Activated naive CD4-positive, alpha-beta T cell treated with anti-CD3 and anti-CD28 coated beads, Interleukin-2, amount 50 U/mL, for 24 hours (primary cell): Measurements from ENCODE around the gene SKIDA1.

Source experiments
- H3K27ac Mint-ChIP-seq: one replicate; pipeline ENCODE4 v1.8.0; 2021; ENCODE audit warnings: mild to moderate bottlenecking, mixed read lengths
- H3K27me3 Mint-ChIP-seq: one replicate; pipeline ENCODE4 v1.8.0; 2021; ENCODE audit warnings: mixed read lengths
- H3K36me3 Mint-ChIP-seq: one replicate; pipeline ENCODE4 v1.8.0; 2021; ENCODE audit warnings: mixed read lengths
- H3K4me1 Mint-ChIP-seq: one replicate; pipeline ENCODE4 v1.8.0; 2021; ENCODE audit warnings: mixed read lengths
- H3K4me3 Mint-ChIP-seq: one replicate; pipeline ENCODE4 v1.8.0; 2021; ENCODE audit warnings: mild to moderate bottlenecking, mixed read lengths
- H3K9me3 Mint-ChIP-seq: one replicate; pipeline ENCODE4 v1.8.0; 2021; ENCODE audit warnings: mixed read lengths

The SKIDA1 gene

DNA sequence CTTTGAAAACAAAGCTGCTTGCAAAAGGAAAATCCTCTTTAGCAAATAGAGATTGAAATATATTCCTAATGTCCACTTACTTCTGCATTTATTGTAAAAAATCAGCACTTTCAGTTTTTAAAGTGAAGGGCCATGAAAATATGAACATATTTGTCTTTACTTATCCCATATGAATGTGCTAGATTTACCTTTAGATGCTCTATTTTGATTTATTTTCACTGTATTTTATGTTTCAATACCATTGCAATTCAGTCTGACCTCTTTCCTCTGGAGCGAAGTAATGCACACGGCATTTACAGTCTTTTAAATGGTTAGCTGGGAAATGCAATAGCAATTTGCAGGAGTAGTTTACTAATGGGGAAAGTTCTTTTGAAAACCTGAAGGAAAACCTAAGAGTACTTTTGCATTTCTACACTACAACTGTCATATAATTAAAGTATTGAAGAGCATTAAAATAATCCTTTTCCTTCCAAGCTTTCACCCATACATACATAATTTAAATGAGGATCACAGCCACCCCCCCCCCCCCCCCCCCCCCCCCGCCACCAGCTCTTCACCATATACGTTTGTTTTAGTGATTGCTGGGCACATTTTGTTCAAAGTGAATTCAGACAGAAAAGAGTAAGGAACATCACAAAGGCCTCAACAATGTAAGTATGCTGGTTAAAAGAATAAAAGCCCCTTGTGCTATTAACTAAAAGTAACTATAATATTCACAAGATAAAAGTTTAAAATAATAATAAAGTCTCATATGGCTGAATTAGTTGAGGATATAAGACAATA is 3.5 kb downstream of the SKIDA1 start:
- Mint-ChIP-seq H3K27me3 (peaks cover 58% of the 10 kb centered on the region), H3K9me3 (no peaks in the 10 kb centered on the region), H3K4me3 (no peak overlapping the region), H3K4me1 (peaks cover 50% of the 10 kb centered on the region), H3K36me3 (peaks cover 3% of the 10 kb centered on the region), H3K27ac (no peak overlapping the region)

DNA sequence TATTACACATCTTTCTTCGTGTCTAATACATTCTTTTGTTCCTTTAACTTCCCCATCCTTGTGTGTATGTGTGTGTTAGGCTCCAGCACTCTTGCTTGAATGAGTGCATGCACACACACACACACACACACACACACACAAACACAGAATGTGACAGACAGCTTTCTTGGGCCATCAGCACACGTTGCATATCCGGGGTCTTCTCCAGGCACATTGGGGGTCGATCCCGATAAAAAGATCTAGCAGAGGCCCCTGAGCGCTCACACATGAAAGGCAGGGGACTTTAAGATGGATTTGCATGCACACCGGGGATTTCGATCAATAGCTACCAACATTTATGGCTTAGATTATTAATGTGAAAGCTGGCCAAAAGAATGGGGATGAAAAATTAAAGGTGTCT is 4.5 kb downstream of the SKIDA1 start:
- H3K36me3 Mint-ChIP-seq = peaks cover 1% of the 10 kb centered on the region
- H3K4me1 Mint-ChIP-seq = peaks cover 47% of the 10 kb centered on the region
- peak overlapping the region; percentile 19 for H3K27ac Mint-ChIP-seq
- no peak overlapping the region for H3K4me3 Mint-ChIP-seq
- H3K27me3 Mint-ChIP-seq = peaks cover 56% of the 10 kb centered on the region
- H3K9me3 Mint-ChIP-seq = no peaks in the 10 kb centered on the region

DNA sequence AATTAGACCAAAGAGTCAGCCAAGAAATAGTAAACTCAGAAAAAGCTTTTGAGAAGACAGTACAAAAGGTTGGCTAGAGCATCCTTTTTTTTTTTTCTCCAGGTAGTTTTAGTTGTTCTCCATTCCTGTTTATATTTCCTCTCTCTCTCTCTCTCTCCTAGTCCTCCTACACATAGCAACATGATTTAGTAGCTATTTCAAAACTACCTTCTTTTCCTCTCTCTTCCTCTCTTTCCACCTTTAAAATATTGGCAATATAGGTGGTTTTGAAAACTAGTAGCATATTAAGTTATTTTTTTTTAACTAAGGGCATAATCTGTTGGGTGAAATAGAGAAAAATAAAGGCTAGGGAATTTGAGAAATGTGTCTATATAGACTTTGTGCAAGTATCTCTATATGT is 5.0 kb downstream of the SKIDA1 start:
- Mint-ChIP-seq H3K9me3 (no peaks in the 10 kb centered on the region), H3K27ac (no peak overlapping the region), H3K4me3 (peak overlapping the region; percentile 81), H3K36me3 (peaks cover 1% of the 10 kb centered on the region), H3K27me3 (peaks cover 61% of the 10 kb centered on the region), H3K4me1 (peaks cover 48% of the 10 kb centered on the region)

DNA sequence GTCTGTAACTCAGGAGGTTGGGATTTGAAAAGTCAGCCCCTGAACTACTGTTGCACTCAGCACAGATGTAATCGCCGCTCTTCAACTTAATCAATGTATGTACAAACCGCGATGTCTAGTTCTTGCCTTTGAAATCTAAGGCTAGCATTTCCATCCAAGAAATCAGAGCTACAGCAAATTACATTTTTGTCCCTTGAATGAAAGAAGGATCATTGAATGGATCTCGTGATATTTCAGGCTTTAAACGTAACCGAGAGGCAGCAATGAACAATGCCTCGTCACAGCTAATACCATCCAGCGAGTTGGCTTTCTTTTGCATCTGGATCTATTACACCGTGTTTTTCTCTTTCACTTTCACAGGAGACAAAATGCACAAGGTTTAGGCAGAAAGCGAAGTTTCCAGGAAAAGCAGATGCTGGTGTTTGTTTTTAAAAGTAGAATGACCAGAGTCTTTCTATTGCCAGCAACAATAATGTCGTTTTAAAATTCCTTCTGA is 5.5 kb downstream of the SKIDA1 start:
- peak overlapping the region; percentile 81 for H3K4me3 Mint-ChIP-seq
- peaks cover 61% of the 10 kb centered on the region for H3K27me3 Mint-ChIP-seq
- peaks cover 1% of the 10 kb centered on the region for H3K36me3 Mint-ChIP-seq
- H3K9me3 Mint-ChIP-seq = no peaks in the 10 kb centered on the region
- H3K27ac Mint-ChIP-seq = peak overlapping the region; percentile 41
- peaks cover 43% of the 10 kb centered on the region for H3K4me1 Mint-ChIP-seq

DNA sequence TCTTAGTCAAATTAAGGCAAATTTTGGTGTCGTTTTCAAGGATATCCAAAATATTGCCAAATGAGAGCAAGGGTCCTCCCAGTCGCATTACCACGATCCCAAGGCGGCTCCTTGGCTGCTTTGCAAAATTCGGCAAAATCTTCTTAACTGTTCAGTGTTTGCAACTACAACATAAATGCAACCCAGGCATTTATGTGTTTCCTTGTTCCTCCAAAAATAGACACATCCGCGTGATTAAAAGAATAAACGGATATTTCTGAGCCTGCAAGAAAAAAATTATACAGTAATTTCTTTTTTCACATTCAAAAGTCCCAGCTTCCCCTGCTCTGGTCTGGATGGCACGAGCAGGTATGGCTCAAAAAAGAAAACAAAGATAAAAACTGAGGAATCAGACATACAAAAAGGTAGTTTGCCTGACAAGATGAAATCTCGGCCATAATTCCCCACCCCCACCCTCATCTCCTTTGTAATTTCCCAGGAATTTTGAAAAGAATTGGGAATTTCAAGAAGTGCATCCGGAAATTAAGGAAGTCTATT is 6.0 kb downstream of the SKIDA1 start:
- Mint-ChIP-seq H3K27ac (peak overlapping the region; percentile 41), H3K4me3 (peak overlapping the region; percentile 81), H3K36me3 (peaks cover 1% of the 10 kb centered on the region), H3K27me3 (peaks cover 62% of the 10 kb centered on the region), H3K9me3 (no peaks in the 10 kb centered on the region), H3K4me1 (peaks cover 38% of the 10 kb centered on the region)

DNA sequence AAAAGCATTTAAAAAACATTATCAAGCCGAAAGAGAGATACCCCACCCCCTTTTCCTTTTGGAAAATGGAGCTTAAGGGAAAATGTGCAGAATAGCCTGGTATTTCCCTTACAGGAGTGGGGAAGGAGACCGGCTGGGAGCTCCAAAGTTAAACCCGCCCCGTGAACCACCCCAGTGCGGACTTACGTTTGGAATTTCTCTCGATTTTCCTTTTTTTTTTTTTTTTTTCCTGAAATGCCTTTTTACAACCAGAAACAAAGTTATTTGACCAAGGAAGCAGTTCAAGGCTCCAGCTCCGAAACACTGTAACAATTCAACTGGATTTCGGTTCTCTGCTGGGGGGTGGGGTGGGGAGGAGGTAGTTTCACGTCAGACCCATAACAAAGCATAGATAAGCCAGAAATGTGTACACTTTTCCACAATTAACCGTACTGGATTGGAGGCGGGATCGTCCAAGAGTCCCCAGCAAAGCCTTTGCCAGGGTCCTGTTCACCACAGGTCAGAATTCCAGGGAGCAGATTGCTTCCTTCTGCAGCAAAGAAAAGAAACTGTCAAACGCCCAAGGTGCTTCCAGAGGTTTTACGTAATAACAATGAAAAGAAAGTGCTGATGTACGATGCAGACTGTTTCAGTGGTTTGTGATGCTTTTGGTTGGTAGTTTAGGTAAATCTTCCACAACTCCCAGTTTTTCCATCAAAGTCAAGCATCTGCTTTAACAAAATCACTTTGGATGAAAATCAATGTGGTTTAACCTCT is 6.7 kb downstream of the SKIDA1 start:
- Mint-ChIP-seq H3K9me3 (no peaks in the 10 kb centered on the region), H3K36me3 (peaks cover 1% of the 10 kb centered on the region), H3K4me1 (peaks cover 38% of the 10 kb centered on the region), H3K27me3 (peaks cover 64% of the 10 kb centered on the region), H3K4me3 (peak overlapping the region; percentile 82), H3K27ac (peak overlapping the region; percentile 71)

DNA sequence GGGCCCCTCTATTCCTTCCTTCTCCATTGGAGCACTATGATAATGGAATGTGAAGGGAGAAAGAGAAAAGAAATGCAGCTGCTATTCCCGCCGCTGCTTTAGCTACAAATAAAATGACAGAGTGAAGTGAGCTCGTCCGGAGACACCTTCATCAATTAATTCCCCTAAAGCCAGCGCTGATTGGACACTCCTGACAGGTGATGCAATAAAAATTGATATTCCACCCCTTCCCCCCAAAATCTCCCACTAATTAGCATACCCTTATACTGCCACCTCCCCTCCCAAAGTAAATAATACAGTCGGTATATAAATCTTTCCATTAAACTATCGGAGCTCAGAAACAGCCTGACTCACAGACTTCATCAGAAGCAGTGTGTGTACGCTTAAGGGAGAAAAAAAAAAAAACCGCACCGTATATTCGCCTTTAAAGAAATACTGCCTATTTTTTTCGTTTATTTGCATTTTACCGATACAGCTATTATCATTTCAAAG is 7.3 kb downstream of the SKIDA1 start:
- Mint-ChIP-seq H3K27me3 (peaks cover 68% of the 10 kb centered on the region), H3K27ac (peak overlapping the region; percentile 71), H3K4me3 (peak overlapping the region; percentile 82), H3K4me1 (peaks cover 38% of the 10 kb centered on the region), H3K36me3 (peaks cover 1% of the 10 kb centered on the region), H3K9me3 (no peaks in the 10 kb centered on the region)

DNA sequence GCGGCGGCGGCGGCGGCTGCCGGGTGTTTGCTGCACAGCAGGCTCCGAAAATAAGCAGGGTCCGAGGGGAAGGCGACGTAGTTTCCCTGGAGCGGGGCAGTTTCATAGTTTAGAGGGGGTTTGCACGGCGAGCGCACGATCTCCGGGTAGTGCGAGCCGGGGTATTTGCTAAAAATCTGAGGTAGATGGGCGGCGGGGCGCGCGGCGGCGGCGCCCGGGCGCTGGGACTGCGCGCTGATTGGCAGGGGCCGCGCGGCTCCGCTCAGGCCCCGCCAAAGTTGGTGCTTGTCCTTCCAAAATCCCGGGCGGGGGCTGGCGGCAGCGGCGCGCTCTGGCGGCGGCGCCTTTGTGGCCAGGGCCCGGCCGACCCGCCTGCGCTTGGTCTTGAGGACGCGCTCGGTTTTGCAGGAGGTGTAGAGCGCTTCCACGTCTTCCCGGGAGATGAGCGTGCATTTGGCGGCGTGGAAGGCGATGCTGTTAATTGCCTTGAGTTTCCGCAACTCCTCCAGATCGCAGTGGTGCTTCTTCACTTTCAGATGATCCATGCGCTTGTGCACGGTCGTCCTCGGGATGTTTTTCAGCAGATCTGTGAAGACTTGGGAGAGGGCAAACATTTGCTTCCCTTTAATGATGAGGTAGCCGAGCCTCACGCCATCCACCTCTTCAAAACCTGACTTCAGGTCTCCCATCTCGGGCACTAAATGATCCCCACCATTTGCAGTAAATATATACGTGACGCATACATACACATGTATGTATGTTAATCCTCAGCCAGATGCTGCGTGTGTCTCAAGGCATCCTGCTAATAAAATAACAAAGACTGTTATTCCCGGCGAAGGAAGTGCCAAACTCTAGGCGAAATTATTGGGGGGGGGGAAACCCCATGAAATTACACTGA is 8.1 kb downstream of the SKIDA1 start:
- Mint-ChIP-seq H3K27me3 (peaks cover 71% of the 10 kb centered on the region), H3K9me3 (no peaks in the 10 kb centered on the region), H3K4me3 (peak overlapping the region; percentile 82), H3K27ac (peak overlapping the region; percentile 59), H3K36me3 (peaks cover 1% of the 10 kb centered on the region), H3K4me1 (peaks cover 38% of the 10 kb centered on the region)

DNA sequence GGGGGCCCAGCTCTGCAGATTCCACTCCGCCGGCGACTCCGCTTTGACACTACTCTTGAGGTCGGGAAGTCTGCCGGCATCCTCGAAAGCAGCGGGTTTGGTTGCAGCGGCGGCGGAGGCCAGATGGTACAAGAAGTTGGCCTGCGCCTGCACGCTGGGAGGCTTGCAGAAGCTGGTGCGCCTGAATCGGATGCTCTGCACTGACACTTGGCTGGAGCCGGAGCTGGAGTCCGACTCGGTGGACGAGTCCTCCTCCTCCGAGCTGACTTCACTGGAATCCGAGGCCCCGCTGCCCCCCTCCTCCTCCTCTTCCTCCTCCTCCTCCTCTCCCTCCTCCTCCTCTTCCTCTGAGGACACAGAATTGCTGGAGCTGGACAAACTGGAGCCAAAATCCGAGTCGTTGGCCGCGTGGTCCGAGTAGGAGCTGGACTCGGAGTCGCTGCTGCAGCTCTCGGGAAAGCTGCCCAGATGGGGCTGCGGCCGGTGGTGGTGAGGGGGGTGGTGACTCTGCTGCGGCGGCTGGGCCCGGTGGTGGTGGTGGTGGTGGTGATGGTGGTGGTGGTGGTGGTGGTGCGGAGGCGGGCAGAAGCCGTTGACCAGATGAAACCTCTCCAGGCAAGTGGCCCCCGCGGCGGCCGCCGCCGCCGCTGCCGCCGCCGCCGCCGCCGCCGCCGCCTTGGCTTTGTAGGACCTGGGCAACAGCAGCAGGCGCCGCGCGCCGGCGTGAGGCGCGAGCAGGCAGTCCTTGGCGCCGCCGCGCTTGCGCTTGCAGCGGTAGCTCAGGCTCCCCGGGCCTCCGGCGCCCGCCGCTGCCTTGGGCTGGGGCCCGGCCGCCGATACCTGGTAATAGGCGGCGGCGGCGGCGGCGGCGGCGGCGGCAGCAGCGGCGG is 9.0 kb downstream of the SKIDA1 start:
- Mint-ChIP-seq H3K4me1 (peaks cover 38% of the 10 kb centered on the region), H3K9me3 (no peaks in the 10 kb centered on the region), H3K27ac (peak overlapping the region; percentile 62), H3K4me3 (peak overlapping the region; percentile 82), H3K36me3 (peaks cover 1% of the 10 kb centered on the region), H3K27me3 (peaks cover 75% of the 10 kb centered on the region)

DNA sequence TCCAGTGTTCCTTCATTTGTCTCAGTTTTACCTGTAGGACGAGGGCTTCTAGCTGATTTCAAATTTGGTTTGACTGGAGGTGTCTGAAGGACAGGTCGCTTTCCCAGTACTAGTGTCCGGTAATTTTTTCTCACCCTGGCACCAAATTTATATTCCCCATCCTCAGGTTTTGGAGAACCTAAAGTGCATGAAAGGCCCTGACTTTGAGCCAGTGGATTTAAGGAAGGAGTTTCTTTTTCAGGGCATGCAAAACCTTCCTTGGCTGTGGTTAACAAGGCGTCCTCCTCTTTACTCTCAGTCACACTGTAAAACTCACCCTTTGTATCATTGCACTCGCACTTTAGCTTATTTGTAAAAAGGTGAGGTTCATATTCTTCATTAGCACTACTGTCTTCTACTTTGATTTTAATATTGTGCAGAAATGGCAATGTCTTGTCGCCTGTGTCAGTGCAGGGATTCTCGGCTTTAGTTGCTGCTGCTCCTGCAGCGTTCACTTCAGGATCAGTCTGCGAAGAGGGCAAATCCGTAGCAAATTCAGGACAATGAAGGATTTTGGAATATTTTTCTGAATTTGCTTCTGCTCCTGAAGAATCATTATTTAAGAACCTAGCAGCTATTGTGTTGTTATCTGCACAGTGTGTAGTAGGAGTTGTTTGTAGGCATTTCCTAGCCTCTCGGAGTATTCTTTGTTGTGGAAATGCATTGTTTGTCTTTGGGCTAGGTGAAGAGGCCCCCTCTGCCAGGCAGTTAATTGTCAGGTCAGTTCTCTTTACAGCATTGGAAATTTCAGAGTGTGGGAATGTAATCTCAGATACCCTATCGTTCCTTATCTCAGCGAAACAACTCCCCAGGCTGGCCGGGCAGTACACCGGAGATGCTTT is 9.9 kb downstream of the SKIDA1 start:
- peak overlapping the region; percentile 62 for H3K27ac Mint-ChIP-seq
- H3K27me3 Mint-ChIP-seq = peaks cover 70% of the 10 kb centered on the region
- H3K4me3 Mint-ChIP-seq = peak overlapping the region; percentile 67
- H3K36me3 Mint-ChIP-seq = peaks cover 1% of the 10 kb centered on the region
- no peaks in the 10 kb centered on the region for H3K9me3 Mint-ChIP-seq
- H3K4me1 Mint-ChIP-seq = peaks cover 33% of the 10 kb centered on the region

DNA sequence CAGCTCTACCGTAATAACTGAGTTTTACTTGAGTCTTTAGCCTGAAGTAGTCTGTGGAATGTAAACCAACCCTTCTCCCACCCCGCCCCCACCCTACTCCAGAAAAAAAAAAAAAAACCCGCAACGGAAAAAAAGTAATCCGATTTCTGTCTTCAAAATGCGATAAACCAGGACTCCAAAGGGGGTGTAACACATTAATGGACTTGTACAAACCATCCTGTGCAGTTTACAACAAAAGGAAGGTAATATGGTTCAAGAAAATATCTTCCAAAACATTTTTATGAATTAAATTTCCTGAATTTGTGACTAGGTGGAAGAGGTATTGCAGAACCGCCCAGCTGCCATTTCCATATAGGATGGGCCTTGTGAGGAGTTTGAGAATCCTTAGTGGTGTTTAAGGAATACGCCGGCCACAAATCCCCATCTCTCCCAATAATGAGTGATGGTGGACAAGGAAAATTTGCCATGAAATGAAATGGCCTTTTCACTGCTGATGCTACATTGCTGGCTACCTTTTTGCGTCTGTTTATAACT is 10.6 kb downstream of the SKIDA1 start:
- peaks cover 26% of the 10 kb centered on the region for H3K4me1 Mint-ChIP-seq
- H3K27ac Mint-ChIP-seq = no peak overlapping the region
- H3K9me3 Mint-ChIP-seq = no peaks in the 10 kb centered on the region
- peaks cover 64% of the 10 kb centered on the region for H3K27me3 Mint-ChIP-seq
- peaks cover 1% of the 10 kb centered on the region for H3K36me3 Mint-ChIP-seq
- H3K4me3 Mint-ChIP-seq = no peak overlapping the region

DNA sequence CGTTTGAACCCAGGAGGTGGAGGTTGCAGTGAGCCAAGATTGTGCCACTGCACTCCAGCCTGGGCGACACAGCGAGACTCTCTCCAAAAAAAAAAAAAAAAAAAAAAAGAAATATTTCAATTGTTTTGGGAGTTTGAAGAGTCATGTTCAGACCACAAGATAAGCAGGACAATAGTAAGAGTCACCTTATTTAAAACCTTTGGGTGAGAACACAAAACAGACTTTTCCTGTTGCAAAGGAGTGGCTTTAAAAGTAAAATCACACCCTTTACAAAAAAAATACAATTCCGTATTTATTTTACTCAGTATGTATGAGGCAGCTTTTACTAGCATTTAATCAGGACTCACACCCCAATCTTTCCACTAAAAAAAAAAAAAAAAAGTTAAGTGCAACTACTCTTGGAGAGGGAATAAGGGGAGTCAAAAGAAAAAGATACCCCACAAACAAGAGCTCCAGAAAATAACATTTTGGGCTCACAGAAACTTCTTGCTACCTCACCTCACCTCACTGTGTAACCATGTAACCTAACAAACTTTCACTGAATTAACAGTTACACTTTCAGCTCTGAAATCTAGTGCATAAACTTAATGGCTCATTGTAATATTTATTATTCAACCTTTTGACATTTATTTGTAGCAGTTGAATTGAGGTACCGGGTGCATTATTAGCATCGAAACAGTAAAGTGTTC is 11.2 kb downstream of the SKIDA1 start:
- Mint-ChIP-seq H3K4me1 (peaks cover 20% of the 10 kb centered on the region), H3K4me3 (no peak overlapping the region), H3K9me3 (no peaks in the 10 kb centered on the region), H3K36me3 (peaks cover 1% of the 10 kb centered on the region), H3K27me3 (peaks cover 60% of the 10 kb centered on the region), H3K27ac (no peak overlapping the region)

DNA sequence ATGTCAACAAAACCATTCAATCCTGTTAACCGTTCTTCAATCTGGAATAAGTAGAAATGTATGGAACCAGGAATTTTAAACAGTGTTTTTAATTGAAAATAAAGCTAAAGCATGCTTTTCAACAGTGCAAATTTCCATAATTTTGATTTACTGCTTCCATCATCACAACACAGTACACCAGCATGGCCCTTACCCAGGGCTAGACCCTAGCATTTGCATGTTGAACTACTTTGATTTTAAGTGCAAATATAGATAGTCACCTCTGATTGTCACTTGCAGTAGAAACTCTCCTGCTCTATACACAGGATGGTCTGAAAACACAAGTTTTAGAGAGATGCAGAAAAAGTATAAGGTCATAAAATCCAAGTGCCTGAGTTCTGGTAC is 12.1 kb downstream of the SKIDA1 start:
- H3K27me3 Mint-ChIP-seq = peaks cover 57% of the 10 kb centered on the region
- H3K4me3 Mint-ChIP-seq = no peak overlapping the region
- no peaks in the 10 kb centered on the region for H3K9me3 Mint-ChIP-seq
- peaks cover 15% of the 10 kb centered on the region for H3K4me1 Mint-ChIP-seq
- H3K36me3 Mint-ChIP-seq = peaks cover 1% of the 10 kb centered on the region
- H3K27ac Mint-ChIP-seq = no peak overlapping the region
